Breast epithelium (tissue), 3 donors: ENCODE results near the gene OTUD1.

Source experiments
- POLR2A ChIP-seq: fragments of 450-650 bp; IDR thresholded peaks from one replicate; pipeline ENCODE4 v1.6.1; 2016; ENCODE audit warnings: antibody characterized with exemption, mild to moderate bottlenecking, moderate library complexity
- POLR2AphosphoS5 ChIP-seq, 3 donors: sonication (generic); formaldehyde crosslinking; IDR thresholded peaks; one replicate each; pipeline ENCODE4 v1.6.1; 2017; ENCODE audit warnings: antibody characterized with exemption in 3 of 3
- TF ChIP-seq, protein P1 (sequence below), 3 donors: fragments of 450-650 bp; IDR thresholded peaks; one replicate each; pipeline ENCODE4 v1.5.1; 2016 to 2017; ENCODE audit warnings: antibody characterized with exemption in 3 of 3, mild to moderate bottlenecking in 3 of 3, moderate library complexity in 3 of 3

DNA sequence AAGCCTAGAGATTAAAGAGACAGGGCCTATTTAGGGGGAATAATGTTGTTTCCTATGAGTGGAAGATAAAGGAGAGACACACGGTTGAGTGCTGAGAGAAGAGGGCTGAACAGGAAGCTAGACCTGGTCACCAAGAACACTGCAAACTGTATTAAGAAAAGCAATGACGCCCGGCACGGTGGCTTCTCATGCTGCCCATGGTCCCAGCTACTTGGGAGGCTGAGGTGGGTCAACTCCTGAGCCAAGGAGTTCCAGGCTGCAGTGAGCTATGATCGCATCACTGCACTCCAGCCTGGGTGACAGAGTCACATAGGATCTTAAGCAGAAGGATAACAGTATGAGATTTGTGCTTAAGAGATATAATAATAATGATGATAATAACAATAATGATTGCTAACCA, 19.7 kb upstream of the OTUD1 start:
- TF ChIP-seq, protein P1, sequence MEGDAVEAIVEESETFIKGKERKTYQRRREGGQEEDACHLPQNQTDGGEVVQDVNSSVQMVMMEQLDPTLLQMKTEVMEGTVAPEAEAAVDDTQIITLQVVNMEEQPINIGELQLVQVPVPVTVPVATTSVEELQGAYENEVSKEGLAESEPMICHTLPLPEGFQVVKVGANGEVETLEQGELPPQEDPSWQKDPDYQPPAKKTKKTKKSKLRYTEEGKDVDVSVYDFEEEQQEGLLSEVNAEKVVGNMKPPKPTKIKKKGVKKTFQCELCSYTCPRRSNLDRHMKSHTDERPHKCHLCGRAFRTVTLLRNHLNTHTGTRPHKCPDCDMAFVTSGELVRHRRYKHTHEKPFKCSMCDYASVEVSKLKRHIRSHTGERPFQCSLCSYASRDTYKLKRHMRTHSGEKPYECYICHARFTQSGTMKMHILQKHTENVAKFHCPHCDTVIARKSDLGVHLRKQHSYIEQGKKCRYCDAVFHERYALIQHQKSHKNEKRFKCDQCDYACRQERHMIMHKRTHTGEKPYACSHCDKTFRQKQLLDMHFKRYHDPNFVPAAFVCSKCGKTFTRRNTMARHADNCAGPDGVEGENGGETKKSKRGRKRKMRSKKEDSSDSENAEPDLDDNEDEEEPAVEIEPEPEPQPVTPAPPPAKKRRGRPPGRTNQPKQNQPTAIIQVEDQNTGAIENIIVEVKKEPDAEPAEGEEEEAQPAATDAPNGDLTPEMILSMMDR (IDR thresholded peaks at IDR 0.05) = no peak
- TF ChIP-seq POLR2A (no peak), POLR2AphosphoS5 (IDR thresholded peaks at IDR 0.05) (no peak)
